SK-N-MC (cell line): ENCODE results near the gene SFXN5.

Source experiments
- EZH2 ChIP-seq: fragments of 200-600 bp; sonication (generic); IDR thresholded peaks from one replicate; pipeline ENCODE4 v1.6.1; 2017; ENCODE audit warnings: antibody characterized with exemption
- POLR2AphosphoS5 ChIP-seq: IDR thresholded peaks from 2 replicates; pipeline ENCODE4 v1.6.1; 2012; ENCODE audit warnings: mild to moderate bottlenecking, low read depth, low read length, borderline replicate concordance

DNA sequence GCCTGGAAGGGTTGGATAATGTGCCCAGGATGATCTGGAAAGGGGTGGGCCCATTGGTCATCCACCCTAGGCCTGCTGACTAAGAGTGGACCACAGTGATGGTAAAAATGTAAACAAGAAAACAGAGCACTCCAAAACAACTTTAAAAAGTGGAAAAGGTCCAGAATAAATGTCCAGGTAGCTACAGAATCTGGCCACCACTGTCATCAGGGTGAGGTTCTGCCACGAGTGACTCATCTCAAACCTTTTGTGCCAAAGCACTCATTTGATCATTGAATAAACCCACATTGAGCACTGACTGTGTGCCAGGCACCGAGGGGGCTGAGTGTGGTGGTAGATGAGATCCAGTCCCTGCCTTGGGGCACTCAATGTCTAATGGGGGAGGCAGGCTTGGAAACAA, 89.3 kb downstream of the SFXN5 start:
- no peak for TF ChIP-seq EZH2
- no peak for TF ChIP-seq POLR2AphosphoS5
